Endothelial cell (in vitro differentiated cells): ENCODE results near the gene SLC43A3. TPM values are rescaled to one million over a fixed set of nuclear protein-coding genes. Genes with fewer than 3 reads are reported as not detected.

ENCODE experiments used
- DNase-seq: peaks from one replicate; pipeline ENCODE4 v3.0.0; 2021; ENCODE audit warnings: low spot score
- H3K27ac Mint-ChIP-seq: one replicate; pipeline ENCODE4 v1.8.0; 2021; ENCODE audit warnings: mixed read lengths, inconsistent platforms; ENCODE audit not compliant: unreplicated experiment
- H3K27me3 Mint-ChIP-seq: one replicate; pipeline ENCODE4 v1.8.0; 2021; ENCODE audit warnings: mild to moderate bottlenecking, moderate library complexity, mixed read lengths, inconsistent platforms; ENCODE audit not compliant: unreplicated experiment
- H3K36me3 Mint-ChIP-seq: one replicate; pipeline ENCODE4 v1.8.0; 2021; ENCODE audit warnings: mild to moderate bottlenecking, low read depth, mixed read lengths, inconsistent platforms; ENCODE audit not compliant: unreplicated experiment
- H3K4me1 Mint-ChIP-seq: one replicate; pipeline ENCODE4 v1.8.0; 2021; ENCODE audit warnings: mild to moderate bottlenecking, mixed read lengths, inconsistent platforms; ENCODE audit not compliant: unreplicated experiment
- H3K4me3 Mint-ChIP-seq: one replicate; pipeline ENCODE4 v1.8.0; 2021; ENCODE audit warnings: mild to moderate bottlenecking, mixed read lengths, inconsistent platforms; ENCODE audit not compliant: unreplicated experiment
- H3K9me3 Mint-ChIP-seq: one replicate; pipeline ENCODE4 v1.8.0; 2021; ENCODE audit warnings: mixed read lengths, inconsistent platforms; ENCODE audit not compliant: unreplicated experiment
- total RNA-seq: library from RNA; stranded (reverse); fragmentation: NEBNext Ultra II Directional; extraction: Animal tissue kit (Norgen Biotek cat#: 25700); gene quantifications from one replicate; pipeline ENCODE4 v1.2.1, GENCODE V29; 2021; ENCODE audit not compliant: unreplicated experiment
- TF ChIP-seq, protein P1 (sequence below): fragments of 200-600 bp; sonication (generic); IDR thresholded peaks from one replicate; pipeline ENCODE4 v1.5.0; 2021; ENCODE audit warnings: antibody characterized with exemption; ENCODE audit not compliant: unreplicated experiment

Gene SLC43A3
- total RNA-seq, 1 donor from 2014 or later = 17.5 TPM

DNA sequence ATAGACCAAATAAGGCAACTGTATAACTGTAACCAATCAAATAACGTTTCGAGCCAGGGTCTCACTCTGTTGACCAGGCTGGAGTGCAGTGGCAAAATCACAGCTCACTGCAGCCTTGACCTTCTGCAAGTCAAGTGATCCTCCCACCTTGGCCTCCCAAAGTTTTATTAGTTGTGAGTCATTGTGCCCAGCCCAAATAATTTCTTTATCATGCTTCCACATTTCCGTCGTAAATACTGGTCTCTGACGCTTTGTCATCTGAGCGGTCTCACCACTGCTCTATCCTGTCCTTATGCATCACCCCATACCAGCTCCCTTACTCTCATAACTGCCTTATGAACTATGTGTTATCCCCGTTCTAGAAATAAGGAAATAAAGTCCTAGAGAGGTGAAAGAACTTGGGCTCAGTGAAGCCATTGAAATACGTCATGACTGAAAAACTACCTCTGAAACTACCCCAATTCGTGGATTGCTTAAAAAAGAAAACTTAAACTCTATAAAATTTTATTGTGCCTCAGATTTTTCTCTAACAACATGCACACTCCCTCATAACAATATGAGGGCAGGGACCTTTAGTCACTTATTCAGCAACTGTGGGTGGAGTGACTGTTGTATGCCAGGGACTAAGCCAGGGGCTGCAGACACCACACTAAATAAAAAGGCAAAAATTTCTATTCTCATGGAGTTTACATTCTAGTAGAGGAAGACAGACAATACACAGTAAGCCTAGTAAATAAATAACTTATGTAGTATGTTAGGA is 17.6 kb upstream of the SLC43A3 start:
- no peaks in the 10 kb centered on the region for H3K36me3 Mint-ChIP-seq
- H3K27me3 Mint-ChIP-seq = no peaks in the 10 kb centered on the region
- H3K27ac Mint-ChIP-seq = no peak overlapping the region
- no peaks in the 10 kb centered on the region for H3K4me1 Mint-ChIP-seq
- no peak overlapping the region for H3K4me3 Mint-ChIP-seq
- DNase-seq = no peak
- TF ChIP-seq, protein P1, sequence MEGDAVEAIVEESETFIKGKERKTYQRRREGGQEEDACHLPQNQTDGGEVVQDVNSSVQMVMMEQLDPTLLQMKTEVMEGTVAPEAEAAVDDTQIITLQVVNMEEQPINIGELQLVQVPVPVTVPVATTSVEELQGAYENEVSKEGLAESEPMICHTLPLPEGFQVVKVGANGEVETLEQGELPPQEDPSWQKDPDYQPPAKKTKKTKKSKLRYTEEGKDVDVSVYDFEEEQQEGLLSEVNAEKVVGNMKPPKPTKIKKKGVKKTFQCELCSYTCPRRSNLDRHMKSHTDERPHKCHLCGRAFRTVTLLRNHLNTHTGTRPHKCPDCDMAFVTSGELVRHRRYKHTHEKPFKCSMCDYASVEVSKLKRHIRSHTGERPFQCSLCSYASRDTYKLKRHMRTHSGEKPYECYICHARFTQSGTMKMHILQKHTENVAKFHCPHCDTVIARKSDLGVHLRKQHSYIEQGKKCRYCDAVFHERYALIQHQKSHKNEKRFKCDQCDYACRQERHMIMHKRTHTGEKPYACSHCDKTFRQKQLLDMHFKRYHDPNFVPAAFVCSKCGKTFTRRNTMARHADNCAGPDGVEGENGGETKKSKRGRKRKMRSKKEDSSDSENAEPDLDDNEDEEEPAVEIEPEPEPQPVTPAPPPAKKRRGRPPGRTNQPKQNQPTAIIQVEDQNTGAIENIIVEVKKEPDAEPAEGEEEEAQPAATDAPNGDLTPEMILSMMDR = no peak
- no peaks in the 10 kb centered on the region for H3K9me3 Mint-ChIP-seq

DNA sequence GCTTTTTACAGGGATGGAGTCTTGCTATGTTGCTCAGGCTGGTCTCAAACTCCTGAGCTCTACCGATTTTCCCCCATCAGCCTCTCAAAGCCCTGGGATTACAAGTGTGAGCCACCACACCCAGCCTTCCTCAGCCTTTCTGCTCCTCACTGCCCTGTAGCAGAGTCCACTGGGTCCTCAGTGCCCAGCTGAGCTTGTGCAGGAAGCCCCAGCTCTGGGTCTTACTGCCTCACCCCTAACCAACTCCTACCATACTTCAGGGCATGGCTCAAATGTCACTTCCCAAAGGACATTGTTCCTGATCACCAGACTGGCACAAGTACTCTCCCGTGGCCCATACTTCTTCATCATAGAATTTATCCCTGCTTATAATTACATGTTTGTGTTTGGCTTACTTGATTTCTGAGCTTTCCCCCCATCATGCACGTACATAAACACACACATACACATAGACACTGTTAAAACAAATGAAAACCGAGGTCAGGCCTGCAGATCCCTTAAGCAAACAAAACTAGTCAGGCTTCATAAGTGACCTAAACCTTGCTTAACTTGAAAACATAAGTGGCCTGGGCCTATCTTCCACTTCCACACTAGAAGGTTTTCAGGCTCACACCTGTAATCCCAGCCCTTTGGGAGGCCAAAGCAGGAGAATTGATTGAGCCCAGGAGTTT is 14.0 kb upstream of the SLC43A3 start:
- DNase-seq = no peak
- Mint-ChIP-seq H3K27ac (no peak overlapping the region), H3K27me3 (peaks cover 7% of the 10 kb centered on the region), H3K36me3 (no peaks in the 10 kb centered on the region), H3K9me3 (no peaks in the 10 kb centered on the region), H3K4me1 (no peaks in the 10 kb centered on the region), H3K4me3 (no peak overlapping the region)
- TF ChIP-seq, protein P1 = no peak

DNA sequence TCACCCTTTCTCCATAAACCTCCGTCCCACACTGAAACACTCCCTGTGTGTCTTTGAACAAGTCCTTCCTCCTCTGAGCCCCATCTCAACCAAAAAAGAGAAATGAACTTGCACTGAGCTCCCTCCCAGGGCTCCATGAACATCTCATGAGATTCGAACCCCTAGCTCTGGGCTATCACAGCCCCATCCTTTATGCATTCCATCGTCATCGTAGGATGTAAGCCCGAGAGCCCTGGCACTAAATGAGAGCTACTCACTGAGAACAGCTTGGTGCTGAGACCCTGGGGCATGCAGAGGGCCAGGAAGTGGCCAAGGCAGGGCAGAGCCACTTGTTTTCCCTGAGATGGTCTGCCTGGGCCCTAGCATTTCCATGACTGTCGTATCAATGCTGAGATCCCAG is 12.9 kb upstream of the SLC43A3 start:
- Mint-ChIP-seq H3K27ac (no peak overlapping the region), H3K4me3 (no peak overlapping the region), H3K9me3 (no peaks in the 10 kb centered on the region), H3K36me3 (no peaks in the 10 kb centered on the region), H3K4me1 (no peaks in the 10 kb centered on the region), H3K27me3 (peaks cover 7% of the 10 kb centered on the region)
- no peak for DNase-seq
- TF ChIP-seq, protein P1 = no peak

DNA sequence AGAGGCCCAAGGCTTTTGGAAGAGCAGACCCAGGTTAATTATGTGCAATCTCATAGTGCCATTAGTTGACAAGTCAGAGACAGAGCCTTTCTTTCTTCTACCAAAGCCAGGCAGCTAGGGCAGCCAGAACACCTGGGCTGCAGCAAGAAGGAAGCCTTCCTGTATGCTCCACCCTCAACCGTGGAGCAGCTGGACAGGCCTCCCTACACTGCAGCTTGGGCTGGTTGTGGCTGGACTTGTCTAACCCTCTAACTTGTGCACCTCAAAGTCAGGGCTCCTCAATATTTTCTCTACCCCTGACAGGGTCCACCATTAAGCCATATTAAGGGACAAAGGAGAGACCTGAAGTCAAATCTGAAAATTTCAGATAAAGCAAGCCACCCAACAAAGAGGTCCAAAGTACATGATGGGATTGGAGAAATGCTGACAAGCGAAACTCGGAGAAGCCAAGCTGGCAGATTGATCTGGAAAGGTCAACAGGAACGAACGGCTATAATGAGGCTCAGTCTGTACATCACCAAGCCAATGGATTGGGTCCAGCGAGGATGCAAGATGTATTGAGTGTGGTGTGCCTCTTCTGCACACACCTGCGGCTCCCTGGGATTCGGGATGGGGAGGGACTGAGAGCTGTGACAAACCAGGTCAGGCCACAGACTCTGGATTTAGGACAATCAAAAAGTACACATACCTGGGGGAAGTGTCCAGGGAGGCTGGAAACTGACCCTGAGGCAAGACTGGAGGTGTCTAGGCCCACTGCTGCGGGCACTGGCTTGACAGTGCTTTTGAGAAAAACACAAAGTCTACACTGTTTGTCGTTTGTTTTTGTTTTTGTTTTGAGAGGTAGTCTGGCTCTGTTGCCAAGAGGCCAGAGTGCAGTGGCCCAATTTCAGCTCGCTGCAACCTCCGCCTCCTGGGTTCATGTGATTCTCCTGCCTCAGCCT is 11.7 kb upstream of the SLC43A3 start:
- no peak overlapping the region for H3K27ac Mint-ChIP-seq
- no peak for DNase-seq
- peaks cover under 1% of the 10 kb centered on the region for H3K4me1 Mint-ChIP-seq
- H3K27me3 Mint-ChIP-seq = peaks cover 7% of the 10 kb centered on the region
- no peaks in the 10 kb centered on the region for H3K36me3 Mint-ChIP-seq
- TF ChIP-seq, protein P1 = no peak
- no peak overlapping the region for H3K4me3 Mint-ChIP-seq
- no peaks in the 10 kb centered on the region for H3K9me3 Mint-ChIP-seq
